Liver (tissue), 3 donors: ENCODE measurements around the gene HACD4.

ENCODE experiments used
- EGR1 ChIP-seq, 2 donors: IDR thresholded peaks; 2 replicates each; pipeline ENCODE4 v1.6.1; 2016 to 2018; ENCODE audit warnings: antibody characterized with exemption in 2 of 2, low read depth in 2 of 2
- GABPA ChIP-seq, 2 donors: IDR thresholded peaks in 1 of 2; conservative IDR thresholded peaks in 1 of 2; 2 replicates each; pipeline ENCODE4 v1.6.1; 2016; ENCODE audit warnings: antibody characterized with exemption in 2 of 2, mild to moderate bottlenecking in 1 of 2, moderate library complexity in 1 of 2
- HNF4G ChIP-seq: IDR thresholded peaks from 2 replicates; pipeline ENCODE4 v1.6.1; 2016; ENCODE audit warnings: antibody characterized with exemption
- JUND ChIP-seq, 2 donors: IDR thresholded peaks; 2 replicates each; pipeline ENCODE4 v1.6.1; 2016; ENCODE audit warnings: antibody characterized with exemption in 2 of 2
- MAX ChIP-seq: IDR thresholded peaks from 2 replicates; pipeline ENCODE4 v1.6.1; 2016; ENCODE audit warnings: antibody characterized with exemption
- RAD21 ChIP-seq, 2 donors: IDR thresholded peaks; 2 replicates each; pipeline ENCODE4 v1.6.1; 2016; ENCODE audit warnings: antibody characterized with exemption in 2 of 2, mild to moderate bottlenecking in 2 of 2
- RXRA ChIP-seq, 2 donors: IDR thresholded peaks; 2 replicates each; pipeline ENCODE4 v1.6.1; 2017 to 2018; ENCODE audit warnings: antibody characterized with exemption in 2 of 2, mild to moderate bottlenecking in 1 of 2
- SP1 ChIP-seq: IDR thresholded peaks from 2 replicates; pipeline ENCODE4 v1.6.1; 2018; ENCODE audit warnings: antibody characterized with exemption, mild to moderate bottlenecking
- TAF1 ChIP-seq: conservative IDR thresholded peaks from 2 replicates; pipeline ENCODE4 v1.6.1; 2016; ENCODE audit warnings: antibody characterized with exemption, mild to moderate bottlenecking
- YY1 ChIP-seq: IDR thresholded peaks from 2 replicates; pipeline ENCODE4 v1.6.1; 2016; ENCODE audit warnings: antibody characterized with exemption, mild to moderate bottlenecking
- ZBTB33 ChIP-seq: IDR thresholded peaks from 2 replicates; pipeline ENCODE4 v1.6.1; 2016; ENCODE audit warnings: antibody characterized with exemption
- TF ChIP-seq, protein P1 (sequence below): fragments of 150-350 bp; IDR thresholded peaks from 2 replicates; pipeline ENCODE4 v1.5.1; 2017; ENCODE audit warnings: improper control_type of control experiment, low read depth, low read length; ENCODE audit not compliant: missing input control
- TF ChIP-seq, protein P2 (sequence below): IDR thresholded peaks from 2 replicates; pipeline ENCODE4 v1.6.1; 2016; ENCODE audit warnings: antibody characterized with exemption, mild to moderate bottlenecking
- donor health status: healthy.
- donor health status: healthy.

GRCh38 chr9:20989923-20990341 is 41.5 kb downstream of the HACD4 start:
- no peak for TF ChIP-seq HNF4G
- TF ChIP-seq, protein P1, sequence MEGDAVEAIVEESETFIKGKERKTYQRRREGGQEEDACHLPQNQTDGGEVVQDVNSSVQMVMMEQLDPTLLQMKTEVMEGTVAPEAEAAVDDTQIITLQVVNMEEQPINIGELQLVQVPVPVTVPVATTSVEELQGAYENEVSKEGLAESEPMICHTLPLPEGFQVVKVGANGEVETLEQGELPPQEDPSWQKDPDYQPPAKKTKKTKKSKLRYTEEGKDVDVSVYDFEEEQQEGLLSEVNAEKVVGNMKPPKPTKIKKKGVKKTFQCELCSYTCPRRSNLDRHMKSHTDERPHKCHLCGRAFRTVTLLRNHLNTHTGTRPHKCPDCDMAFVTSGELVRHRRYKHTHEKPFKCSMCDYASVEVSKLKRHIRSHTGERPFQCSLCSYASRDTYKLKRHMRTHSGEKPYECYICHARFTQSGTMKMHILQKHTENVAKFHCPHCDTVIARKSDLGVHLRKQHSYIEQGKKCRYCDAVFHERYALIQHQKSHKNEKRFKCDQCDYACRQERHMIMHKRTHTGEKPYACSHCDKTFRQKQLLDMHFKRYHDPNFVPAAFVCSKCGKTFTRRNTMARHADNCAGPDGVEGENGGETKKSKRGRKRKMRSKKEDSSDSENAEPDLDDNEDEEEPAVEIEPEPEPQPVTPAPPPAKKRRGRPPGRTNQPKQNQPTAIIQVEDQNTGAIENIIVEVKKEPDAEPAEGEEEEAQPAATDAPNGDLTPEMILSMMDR, result no peak
- no peak for TF ChIP-seq GABPA (IDR thresholded peaks at IDR 0.05 in 1 of 2, conservative IDR thresholded peaks at IDR 0.05 in 1 of 2)
- no peak for TF ChIP-seq RXRA (IDR thresholded peaks at IDR 0.05)
- TF ChIP-seq, protein P2, sequence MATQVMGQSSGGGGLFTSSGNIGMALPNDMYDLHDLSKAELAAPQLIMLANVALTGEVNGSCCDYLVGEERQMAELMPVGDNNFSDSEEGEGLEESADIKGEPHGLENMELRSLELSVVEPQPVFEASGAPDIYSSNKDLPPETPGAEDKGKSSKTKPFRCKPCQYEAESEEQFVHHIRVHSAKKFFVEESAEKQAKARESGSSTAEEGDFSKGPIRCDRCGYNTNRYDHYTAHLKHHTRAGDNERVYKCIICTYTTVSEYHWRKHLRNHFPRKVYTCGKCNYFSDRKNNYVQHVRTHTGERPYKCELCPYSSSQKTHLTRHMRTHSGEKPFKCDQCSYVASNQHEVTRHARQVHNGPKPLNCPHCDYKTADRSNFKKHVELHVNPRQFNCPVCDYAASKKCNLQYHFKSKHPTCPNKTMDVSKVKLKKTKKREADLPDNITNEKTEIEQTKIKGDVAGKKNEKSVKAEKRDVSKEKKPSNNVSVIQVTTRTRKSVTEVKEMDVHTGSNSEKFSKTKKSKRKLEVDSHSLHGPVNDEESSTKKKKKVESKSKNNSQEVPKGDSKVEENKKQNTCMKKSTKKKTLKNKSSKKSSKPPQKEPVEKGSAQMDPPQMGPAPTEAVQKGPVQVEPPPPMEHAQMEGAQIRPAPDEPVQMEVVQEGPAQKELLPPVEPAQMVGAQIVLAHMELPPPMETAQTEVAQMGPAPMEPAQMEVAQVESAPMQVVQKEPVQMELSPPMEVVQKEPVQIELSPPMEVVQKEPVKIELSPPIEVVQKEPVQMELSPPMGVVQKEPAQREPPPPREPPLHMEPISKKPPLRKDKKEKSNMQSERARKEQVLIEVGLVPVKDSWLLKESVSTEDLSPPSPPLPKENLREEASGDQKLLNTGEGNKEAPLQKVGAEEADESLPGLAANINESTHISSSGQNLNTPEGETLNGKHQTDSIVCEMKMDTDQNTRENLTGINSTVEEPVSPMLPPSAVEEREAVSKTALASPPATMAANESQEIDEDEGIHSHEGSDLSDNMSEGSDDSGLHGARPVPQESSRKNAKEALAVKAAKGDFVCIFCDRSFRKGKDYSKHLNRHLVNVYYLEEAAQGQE, result no peak
- no peak for TF ChIP-seq ZBTB33
- TF ChIP-seq TAF1, result no peak
- no peak for TF ChIP-seq RAD21 (IDR thresholded peaks at IDR 0.05)
- no peak for TF ChIP-seq MAX
- TF ChIP-seq JUND (IDR thresholded peaks at IDR 0.05), result no peak
- no peak for TF ChIP-seq SP1
- no peak for TF ChIP-seq EGR1 (IDR thresholded peaks at IDR 0.05; ENCODE audit: low read depth in 2 of 2)
- TF ChIP-seq YY1, result no peak
